Peyer's patch (tissue), 4 donors: Measurements from ENCODE around the gene TOPORS.

Experiments
- CTCF ChIP-seq, 6 experiments: fragments of 450-650 bp in 4 of 6; fragments of 200-600 bp in 2 of 6; sonication (generic) in 1 of 6; IDR thresholded peaks; one replicate each; pipeline ENCODE4 v1.5.1; 2017 to 2019; ENCODE audit warnings: antibody characterized with exemption in 6 of 6, mild to moderate bottlenecking in 3 of 6, moderate library complexity in 1 of 6
- POLR2A ChIP-seq, 2 donors: fragments of 450-650 bp; IDR thresholded peaks; one replicate each; pipeline ENCODE4 v1.5.1; 2017; ENCODE audit warnings: antibody characterized with exemption in 2 of 2, mild to moderate bottlenecking in 2 of 2, moderate library complexity in 2 of 2

- TF ChIP-seq CTCF (IDR thresholded peaks at IDR 0.05): no peak
- TF ChIP-seq POLR2A (IDR thresholded peaks at IDR 0.05): no peak
Observed at GRCh38 chr9:32566770-32567169, 14.4 kb upstream of the TOPORS start.
